Lower leg skin (tissue), 3 donors: ENCODE results near the gene ANTXR1.

ENCODE experiments used
- POLR2A ChIP-seq, 2 donors: fragments of 450-650 bp; IDR thresholded peaks; one replicate each; pipeline ENCODE4 v1.6.1; 2016 to 2017; ENCODE audit warnings: antibody characterized with exemption in 2 of 2, mild to moderate bottlenecking in 1 of 2, moderate library complexity in 1 of 2
- TF ChIP-seq, protein P1 (sequence below), 3 donors: fragments of 450-650 bp; IDR thresholded peaks; one replicate each; pipeline ENCODE4 v1.5.1; 2016; ENCODE audit warnings: antibody characterized with exemption in 3 of 3, mild to moderate bottlenecking in 3 of 3, moderate library complexity in 2 of 3

DNA sequence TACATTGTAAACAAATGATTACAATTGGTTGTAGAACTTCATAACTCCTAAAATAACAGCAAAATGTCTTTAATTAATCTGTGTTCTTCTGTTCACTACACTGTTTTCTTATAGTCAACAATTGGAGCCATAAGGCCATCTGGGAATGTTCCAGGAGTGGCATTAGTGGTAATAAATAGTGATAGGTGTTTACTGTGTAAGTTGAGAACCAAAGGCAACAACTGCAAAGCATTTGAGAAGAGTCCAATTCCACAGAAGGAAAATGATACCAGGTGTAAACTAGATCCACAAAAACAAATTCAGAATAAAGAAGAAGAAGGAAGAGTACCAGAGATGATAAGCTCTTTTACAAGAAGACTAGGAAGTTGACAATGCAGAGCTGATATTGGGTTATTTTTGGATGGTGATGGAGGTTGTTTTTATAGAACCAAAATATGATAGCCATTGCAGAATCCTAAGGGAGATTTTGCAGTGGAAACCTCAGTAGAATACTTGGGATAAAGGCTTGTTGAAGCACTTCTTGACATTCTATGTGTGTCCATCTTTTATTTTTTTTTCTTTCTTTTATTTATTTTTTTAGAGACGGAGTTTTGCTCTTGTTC is 52.9 kb downstream of the ANTXR1 start:
- TF ChIP-seq, protein P1, sequence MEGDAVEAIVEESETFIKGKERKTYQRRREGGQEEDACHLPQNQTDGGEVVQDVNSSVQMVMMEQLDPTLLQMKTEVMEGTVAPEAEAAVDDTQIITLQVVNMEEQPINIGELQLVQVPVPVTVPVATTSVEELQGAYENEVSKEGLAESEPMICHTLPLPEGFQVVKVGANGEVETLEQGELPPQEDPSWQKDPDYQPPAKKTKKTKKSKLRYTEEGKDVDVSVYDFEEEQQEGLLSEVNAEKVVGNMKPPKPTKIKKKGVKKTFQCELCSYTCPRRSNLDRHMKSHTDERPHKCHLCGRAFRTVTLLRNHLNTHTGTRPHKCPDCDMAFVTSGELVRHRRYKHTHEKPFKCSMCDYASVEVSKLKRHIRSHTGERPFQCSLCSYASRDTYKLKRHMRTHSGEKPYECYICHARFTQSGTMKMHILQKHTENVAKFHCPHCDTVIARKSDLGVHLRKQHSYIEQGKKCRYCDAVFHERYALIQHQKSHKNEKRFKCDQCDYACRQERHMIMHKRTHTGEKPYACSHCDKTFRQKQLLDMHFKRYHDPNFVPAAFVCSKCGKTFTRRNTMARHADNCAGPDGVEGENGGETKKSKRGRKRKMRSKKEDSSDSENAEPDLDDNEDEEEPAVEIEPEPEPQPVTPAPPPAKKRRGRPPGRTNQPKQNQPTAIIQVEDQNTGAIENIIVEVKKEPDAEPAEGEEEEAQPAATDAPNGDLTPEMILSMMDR (IDR thresholded peaks at IDR 0.05) = no peak
- no peak for TF ChIP-seq POLR2A (IDR thresholded peaks at IDR 0.05)
